ENCODE data around the gene UCK1.

DNA sequence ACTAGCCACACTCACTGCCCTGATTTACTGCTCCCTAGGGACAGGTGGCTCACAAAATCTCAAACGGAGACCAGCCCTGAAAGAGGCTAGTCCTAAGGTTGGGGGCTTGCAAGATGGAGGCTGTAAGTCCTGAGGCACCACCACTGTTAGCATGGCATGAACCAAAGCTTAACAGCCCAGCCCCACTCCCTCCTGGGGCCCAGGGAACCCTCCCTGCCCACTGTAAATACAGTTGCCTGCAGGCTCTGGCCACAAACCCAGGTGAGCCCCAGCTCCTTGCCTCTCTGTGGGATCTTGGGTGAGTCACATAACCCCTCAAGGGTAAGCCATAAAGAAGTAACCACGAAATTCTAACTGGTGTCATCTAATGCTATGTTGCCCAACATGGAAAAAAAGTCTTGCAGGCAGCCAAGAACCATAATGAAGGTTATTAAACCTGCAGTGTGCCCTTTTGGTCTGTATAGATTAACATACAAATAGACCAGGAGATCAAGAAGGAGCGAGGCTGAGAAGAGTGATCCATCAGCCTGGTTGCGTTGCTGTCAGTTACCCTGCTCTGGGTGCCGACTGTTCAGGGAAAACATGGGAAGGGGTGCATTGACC, 30.0 kb downstream of the UCK1 start:
- TF ChIP-seq, protein P1, sequence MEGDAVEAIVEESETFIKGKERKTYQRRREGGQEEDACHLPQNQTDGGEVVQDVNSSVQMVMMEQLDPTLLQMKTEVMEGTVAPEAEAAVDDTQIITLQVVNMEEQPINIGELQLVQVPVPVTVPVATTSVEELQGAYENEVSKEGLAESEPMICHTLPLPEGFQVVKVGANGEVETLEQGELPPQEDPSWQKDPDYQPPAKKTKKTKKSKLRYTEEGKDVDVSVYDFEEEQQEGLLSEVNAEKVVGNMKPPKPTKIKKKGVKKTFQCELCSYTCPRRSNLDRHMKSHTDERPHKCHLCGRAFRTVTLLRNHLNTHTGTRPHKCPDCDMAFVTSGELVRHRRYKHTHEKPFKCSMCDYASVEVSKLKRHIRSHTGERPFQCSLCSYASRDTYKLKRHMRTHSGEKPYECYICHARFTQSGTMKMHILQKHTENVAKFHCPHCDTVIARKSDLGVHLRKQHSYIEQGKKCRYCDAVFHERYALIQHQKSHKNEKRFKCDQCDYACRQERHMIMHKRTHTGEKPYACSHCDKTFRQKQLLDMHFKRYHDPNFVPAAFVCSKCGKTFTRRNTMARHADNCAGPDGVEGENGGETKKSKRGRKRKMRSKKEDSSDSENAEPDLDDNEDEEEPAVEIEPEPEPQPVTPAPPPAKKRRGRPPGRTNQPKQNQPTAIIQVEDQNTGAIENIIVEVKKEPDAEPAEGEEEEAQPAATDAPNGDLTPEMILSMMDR (conservative IDR thresholded peaks at IDR 0.05): no peak
- no peak for TF ChIP-seq ZFX (IDR thresholded peaks at IDR 0.05)
